ENCODE results near the gene IER3.

The IER3 gene

DNA sequence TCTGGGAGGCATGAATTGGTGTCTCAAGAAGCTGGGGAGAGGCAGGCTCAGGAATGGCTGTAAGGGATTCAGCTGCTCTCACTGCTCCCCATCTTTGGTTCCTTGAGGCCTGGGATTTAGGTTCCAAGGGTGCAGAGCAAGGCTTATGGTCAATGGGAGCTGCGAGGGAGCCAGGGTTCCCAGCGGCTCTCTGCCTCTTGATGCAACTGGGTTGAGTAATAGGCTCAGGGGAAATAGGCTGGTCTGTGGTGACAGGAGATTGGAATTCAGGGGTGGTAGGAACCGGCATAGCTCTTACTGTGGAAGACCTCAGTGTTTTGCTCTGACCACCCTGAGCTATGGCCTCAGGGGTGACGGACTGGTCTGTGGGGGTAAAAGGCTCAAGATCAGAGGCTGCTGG lies 40.5 kb downstream of the IER3 start:
- DNase-seq (ENCODE audit: low spot score), result no peak

DNA sequence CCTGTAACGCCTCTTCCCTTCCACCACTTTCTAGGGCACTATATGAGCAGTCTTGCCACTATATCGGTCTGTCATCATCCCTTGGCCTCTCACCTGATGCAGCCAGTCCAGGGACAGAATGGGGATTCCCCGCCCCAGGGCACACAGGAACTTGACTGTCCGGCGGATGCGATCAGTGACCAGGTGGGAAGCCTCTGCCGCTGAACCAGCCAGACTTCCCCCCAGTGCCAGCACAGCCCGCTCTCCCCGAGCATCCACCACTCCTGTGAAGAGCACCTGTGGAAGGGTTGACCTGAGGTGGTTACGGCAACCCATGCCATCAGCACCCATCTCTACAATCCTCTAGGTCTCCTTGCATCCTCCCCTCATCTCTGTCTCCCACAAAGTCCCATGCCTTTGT lies 41.3 kb downstream of the IER3 start:
- no peak for DNase-seq (ENCODE audit: low spot score)

DNA sequence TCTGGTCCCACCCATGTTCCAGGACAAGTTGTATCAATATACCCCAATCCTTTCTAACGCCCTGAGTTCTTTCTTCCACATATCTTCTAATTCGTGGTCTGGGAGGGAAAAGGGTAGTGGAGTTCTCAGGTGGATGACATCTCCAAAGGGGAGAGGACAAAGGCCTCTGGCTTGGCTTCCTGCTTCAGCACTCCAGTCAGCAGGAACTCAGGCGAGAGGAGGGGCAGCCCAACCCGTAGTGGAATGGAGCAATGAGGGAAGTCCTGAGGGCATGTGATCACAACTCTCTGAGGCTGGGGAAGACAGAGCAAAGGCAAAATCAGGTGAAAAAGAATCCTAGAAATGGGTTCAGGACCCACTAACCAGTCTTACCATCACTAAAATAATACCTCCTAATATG lies 44.0 kb downstream of the IER3 start:
- DNase-seq (ENCODE audit: low spot score), result peak; percentile 40

DNA sequence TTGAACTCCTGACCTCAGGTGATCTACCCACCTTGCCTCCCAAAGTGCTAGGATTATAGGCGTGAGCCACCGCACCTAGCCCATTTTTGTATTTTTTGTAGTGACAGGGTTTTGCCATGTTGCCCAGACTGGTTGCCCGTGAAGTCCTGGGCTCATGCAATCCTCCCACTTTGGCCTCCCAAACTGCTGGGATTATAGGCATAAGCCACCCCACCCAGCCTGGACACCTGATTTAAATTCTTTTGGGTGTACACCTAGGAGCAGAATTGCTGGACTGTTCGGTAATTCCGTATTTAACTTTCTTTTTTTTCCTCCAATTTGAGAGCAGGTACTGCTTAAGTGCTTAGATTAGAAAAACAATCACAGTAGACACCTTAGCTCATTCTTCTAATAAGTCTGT lies 47.9 kb downstream of the IER3 start:
- DNase-seq (ENCODE audit: low spot score), result no peak
